Measurements from ENCODE around the gene MYBPH. TPM values are rescaled to one million over a fixed set of nuclear protein-coding genes. Genes with fewer than 3 reads are reported as not detected.

MYBPH gene
- total and polyA plus RNA-seq, 10 donors = 0.09 to 2.7 (median 0.32) TPM; not detected in 3

- no peak for TF ChIP-seq CTCF (IDR thresholded peaks at IDR 0.05 in 8 of 11, conservative IDR thresholded peaks at IDR 0.05 in 3 of 11)
- no peak for TF ChIP-seq POLR2AphosphoS5 (IDR thresholded peaks at IDR 0.05)
- TF ChIP-seq POLR2A (IDR thresholded peaks at IDR 0.05) = no peak
- Histone ChIP-seq H3K27ac (no peak overlapping the region), H3K27me3 (replicated peaks in 1 of 7) (peaks cover 0 to 10% (median 0%) of the 10 kb centered on the region in 7 donors), H3K36me3 (no peaks in the 10 kb centered on the region), H3K4me1 (peaks cover 0 to 21% (median 11%) of the 10 kb centered on the region in 6 donors), H3K9me3 (no peaks in the 10 kb centered on the region), H3K4me3 (no peak overlapping the region)
- intact Hi-C loops (cut with DNase I; ENCODE audit: low total_unique reads) = no loop called here
- 78 to 92% (median 89%) methylated on average over 3 of the region's 3 CpGs for WGBS, 5 donors
- no peak for DNase-seq
Observed at GRCh38 chr1:203211812-203212211, 36.2 kb upstream of the MYBPH start.

GRCh38 chr1:203210988-203211387 lies 35.4 kb upstream of the MYBPH start:
- Histone ChIP-seq H3K9me3 (no peaks in the 10 kb centered on the region), H3K27me3 (replicated peaks in 1 of 7) (peaks cover 0 to 2% (median 0%) of the 10 kb centered on the region in 7 donors), H3K36me3 (no peaks in the 10 kb centered on the region), H3K27ac (no peak overlapping the region), H3K4me1 (peaks cover 0 to 13% (median 4%) of the 10 kb centered on the region in 6 donors), H3K4me3 (no peak overlapping the region)
- TF ChIP-seq POLR2A (IDR thresholded peaks at IDR 0.05) = no peak
- no peak for TF ChIP-seq CTCF (IDR thresholded peaks at IDR 0.05 in 8 of 11, conservative IDR thresholded peaks at IDR 0.05 in 3 of 11)
- TF ChIP-seq POLR2AphosphoS5 (IDR thresholded peaks at IDR 0.05) = no peak
- no peak for DNase-seq
- intact Hi-C loops (cut with DNase I; ENCODE audit: low total_unique reads) = no loop called here

GRCh38 chr1:203210350-203210749 lies 34.7 kb upstream of the MYBPH start:
- Histone ChIP-seq H3K9me3 (no peaks in the 10 kb centered on the region), H3K36me3 (no peaks in the 10 kb centered on the region), H3K4me1 (peaks cover 0 to 7% (median 0%) of the 10 kb centered on the region in 6 donors), H3K27me3 (replicated peaks in 1 of 7) (no peaks in the 10 kb centered on the region), H3K4me3 (no peak overlapping the region), H3K27ac (no peak overlapping the region)
- TF ChIP-seq POLR2AphosphoS5 (IDR thresholded peaks at IDR 0.05) (no peak), POLR2A (IDR thresholded peaks at IDR 0.05) (no peak), CTCF (IDR thresholded peaks at IDR 0.05 in 8 of 11, conservative IDR thresholded peaks at IDR 0.05 in 3 of 11) (no peak)
- intact Hi-C loops (cut with DNase I; ENCODE audit: low total_unique reads) = no loop called here
- DNase-seq = no peak

- no peak overlapping the region for H3K4me3 ChIP-seq
- H3K27ac ChIP-seq = no peak overlapping the region
- 77 to 92% (median 87%) methylated on average over 1 of the region's 1 CpG for whole genome bisulfite sequencing, 5 donors
- H3K9me3 ChIP-seq = no peaks in the 10 kb centered on the region
- no peak for DNase-seq
- H3K36me3 ChIP-seq = no peaks in the 10 kb centered on the region
- no peak for TF ChIP-seq POLR2AphosphoS5 (IDR thresholded peaks at IDR 0.05)
- no peak for TF ChIP-seq POLR2A (IDR thresholded peaks at IDR 0.05)
- no peak for TF ChIP-seq CTCF (IDR thresholded peaks at IDR 0.05 in 8 of 11, conservative IDR thresholded peaks at IDR 0.05 in 3 of 11)
- peaks cover 0 to 2% (median under 1%) of the 10 kb centered on the region in 6 donors for H3K4me1 ChIP-seq
- no peaks in the 10 kb centered on the region for H3K27me3 ChIP-seq (replicated peaks in 1 of 7)
- intact Hi-C loops (cut with DNase I; ENCODE audit: low total_unique reads) = no loop called here
Observed at GRCh38 chr1:203208181-203208580, 32.6 kb upstream of the MYBPH start.
